NCI-H226 (cell line): ENCODE data around the gene TMEM100.

Experiments
- DNase-seq: peaks from one replicate; pipeline ENCODE4 v3.0.0-alpha.2; 2015

The TMEM100 gene

GRCh38 chr17:55742272-55743102, 19.8 kb upstream of the TMEM100 start:
- DNase-seq: no peak

GRCh38 chr17:55741356-55741700, 18.7 kb upstream of the TMEM100 start:
- no peak for DNase-seq

GRCh38 chr17:55740511-55741355, 18.1 kb upstream of the TMEM100 start:
- DNase-seq: no peak

DNA sequence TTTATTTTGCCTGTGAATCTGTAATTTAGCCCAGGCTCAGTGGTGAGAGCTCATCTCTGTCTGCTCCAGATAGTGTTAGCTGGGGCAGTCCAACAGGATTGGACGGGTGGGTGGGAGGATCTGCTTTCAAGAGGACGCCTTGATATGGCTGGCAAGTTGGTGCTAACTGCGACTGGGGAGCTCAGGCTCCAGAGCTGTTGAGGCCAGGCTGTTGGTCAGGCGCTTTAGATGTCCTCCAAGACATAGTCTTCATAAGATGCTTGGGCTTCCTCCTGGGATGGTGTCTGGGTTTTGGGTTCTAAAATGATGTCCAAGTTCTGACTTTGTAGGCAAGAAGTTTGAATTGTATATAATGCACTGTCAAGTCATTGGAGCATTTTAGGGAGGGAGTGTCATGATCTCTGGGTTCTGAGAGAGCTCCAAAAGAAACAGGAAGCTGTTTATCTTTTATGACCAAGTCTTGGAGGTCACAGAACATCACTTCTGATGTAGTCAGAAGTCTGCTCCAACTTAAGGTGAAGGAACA, 15.4 kb upstream of the TMEM100 start:
- DNase-seq: no peak

GRCh38 chr17:55735731-55736405, 13.2 kb upstream of the TMEM100 start:
- DNase-seq: peak; percentile 19

DNA sequence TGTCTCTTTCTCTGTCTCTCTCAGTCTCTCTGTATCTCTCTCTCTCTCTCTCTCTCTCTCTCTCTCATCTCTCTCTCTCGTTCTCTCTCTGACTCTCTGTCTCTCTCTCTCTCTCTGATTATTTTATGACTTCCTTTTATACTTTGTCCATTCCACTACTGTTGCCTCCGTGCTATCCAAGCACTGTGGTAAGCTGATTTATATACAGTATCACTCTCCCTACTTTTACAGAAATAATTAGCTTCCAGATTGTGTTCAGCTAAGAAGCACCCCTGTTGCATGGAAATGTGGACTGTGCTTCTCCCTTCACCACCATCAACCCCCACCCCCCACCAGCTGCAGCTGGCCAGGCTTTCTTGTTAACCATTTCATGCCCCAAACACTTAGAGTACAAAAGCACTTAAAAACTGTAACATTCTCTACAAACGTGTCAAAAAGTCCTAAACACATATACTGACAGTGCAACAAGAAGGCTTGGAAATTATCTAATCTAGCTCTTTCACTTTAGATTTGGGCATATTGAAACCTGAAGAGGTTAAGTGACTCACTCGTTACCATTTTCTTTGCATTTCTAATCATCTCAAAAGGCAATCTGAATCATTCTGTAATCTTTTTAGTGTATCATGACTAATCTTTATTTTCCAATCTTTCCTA, 11.6 kb upstream of the TMEM100 start:
- no peak for DNase-seq

DNA sequence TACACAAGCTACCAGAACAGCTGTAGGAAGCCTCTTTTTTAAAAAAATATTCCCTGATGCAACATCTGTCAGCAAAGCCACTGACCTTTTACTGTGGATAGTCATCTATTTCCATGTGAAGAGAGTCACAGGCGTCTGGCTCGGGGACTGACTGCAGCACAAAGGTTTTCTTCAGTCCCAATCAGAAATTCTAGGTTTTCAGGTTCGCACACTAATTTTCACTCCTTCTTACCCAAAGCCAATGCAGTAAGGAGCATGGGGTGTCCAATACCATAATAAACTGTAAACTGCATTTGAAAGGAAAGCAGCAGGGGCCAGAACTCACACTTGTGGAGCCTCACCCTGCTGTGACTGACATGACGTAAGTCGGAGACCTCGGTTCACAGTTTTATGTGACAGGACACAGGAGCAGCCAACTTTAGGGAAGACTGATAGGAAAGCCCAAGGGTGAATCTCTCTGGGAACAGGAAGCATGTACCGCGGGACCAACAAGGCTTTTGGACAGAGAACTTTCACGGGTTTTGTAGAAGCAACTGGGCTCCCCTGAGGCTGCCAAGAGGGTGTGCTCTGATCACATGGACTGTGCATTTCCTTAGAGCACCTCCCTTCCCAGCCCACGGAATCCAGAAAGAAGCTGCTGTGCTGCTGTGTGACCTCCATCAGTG, 9.1 kb upstream of the TMEM100 start:
- DNase-seq: no peak

DNA sequence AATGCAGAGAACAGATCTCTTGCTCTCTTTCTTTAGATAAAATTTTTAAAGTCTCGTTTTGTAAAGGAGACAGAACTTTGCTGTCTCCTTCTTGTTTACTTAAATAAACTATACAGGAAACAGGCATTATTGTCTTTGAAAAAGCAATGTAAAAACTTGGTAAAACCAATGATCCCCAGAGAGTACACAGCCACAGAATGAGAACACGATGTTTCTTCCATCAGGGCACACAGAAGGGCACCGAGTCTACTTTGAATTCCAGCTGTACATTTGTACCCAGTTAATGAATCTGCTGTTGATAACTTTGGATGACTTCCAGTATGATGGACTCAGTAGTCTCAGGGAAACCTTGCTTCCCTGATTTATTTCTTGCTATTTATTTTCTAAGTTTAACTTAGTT, 8.1 kb upstream of the TMEM100 start:
- no peak for DNase-seq

DNA sequence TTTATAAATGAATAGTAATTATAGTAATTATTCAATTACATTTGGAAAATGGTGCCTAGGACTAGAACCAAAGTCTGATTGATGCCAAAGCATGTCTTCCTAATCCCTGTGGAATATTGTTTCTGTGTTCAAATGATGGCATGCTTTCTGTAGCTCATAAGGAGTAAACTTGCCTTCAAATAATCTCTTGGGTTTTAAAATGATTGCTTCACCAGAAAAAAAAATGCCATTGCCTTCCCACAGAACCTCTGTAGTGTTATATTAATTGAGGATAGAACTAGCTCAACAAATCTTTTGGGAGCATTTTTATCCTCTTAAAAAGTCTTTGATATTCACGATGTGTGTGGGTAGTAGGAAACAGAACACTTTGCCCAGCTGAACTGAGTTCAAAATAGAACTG, 7.7 kb upstream of the TMEM100 start:
- DNase-seq: no peak

DNA sequence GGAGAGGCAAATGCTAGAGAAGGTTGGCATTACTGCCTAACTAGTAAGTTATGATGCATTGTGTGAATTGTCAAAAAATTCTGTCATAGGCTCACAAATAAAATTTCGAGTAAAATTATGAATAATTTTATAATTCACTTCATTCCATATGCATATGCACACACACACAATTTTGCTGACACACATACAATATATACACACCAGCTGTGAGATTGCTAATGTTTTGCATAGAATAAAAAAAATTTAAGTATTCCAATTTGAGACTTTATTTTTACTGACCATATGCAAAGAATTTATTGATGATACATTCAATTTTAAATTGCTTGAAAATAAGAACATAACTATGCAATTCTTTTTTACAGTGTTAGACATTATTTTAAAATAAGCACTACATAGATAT, 6.8 kb upstream of the TMEM100 start:
- DNase-seq: no peak

DNA sequence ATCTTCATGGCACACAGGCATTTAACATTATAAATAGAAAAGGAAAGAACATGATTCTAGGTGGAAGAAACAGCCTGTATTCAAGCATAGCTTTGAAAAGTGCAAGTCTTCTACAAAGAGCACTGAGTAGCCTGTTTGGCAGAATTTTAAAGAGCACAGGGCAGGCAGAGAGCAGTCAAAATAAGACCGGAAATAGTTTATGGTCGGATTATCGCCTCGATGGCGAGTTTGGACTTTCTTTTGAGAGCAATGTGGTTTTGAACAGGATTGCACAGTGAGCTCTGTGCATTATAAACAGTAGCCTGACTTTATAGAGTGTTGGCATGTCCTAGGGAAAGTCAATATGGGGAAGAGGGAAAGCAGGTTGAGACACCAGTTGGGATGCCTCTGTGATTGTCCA, 6.2 kb upstream of the TMEM100 start:
- DNase-seq: no peak

DNA sequence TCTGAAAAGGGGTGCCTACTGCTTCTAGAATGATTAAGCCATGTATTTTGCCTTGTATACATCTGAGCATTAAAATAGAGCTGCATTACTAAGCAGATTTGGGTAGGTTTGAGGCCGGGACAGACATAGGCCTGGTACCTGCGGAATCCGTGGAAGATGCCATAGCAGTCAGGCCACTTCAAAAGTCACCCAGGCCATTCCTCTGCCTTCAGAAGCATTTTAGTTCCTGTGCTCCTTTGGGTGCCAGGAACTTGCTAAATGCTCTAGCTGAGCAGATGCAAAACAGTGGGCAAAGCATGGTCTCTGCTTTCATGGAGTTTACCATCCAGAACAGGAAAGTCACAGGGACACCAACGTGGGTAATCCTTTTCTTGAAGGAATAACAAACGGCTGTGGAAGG, 5.7 kb upstream of the TMEM100 start:
- no peak for DNase-seq

GRCh38 chr17:55727920-55728319, 5.3 kb upstream of the TMEM100 start:
- DNase-seq: no peak

DNA sequence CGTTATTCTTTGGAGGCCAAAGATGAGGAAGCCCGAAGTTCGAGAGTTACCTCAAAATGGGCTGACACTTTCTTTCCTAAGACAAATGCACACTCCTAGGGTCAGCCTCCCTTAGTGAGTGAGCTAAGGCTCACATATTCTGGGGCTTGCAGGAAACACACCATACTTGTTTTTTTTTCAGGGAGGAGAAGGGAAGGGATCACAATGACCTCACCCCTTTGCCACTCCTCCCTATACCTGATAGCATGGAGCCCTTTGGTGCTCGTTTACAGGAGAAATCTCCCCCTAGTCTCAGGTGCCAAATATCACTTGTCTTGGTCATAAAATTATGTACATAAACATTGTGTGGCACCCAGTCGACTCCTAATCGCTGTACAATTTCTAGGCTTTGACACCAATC, 4.6 kb upstream of the TMEM100 start:
- no peak for DNase-seq

- DNase-seq: peak; percentile 56
Observed at GRCh38 chr17:55726440-55726839, 3.8 kb upstream of the TMEM100 start.

DNA sequence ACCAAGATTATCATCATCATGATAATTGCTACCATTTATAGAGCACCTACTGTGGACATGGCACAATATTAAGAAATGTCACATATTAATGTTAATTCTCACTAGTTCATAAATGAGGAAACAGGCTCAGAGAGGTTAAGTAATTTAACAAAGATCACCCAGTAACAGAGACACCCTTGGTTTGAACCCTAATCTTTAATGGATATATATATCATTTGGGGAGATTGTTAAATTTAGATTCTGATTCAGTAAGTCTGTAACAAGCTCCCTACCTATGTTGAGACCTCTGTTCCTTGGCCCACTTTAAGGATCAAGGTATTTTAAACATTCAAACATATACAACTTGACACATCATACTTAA, 804 bp upstream of the TMEM100 start:
- no peak for DNase-seq

GRCh38 chr17:55722016-55722736, 488 bp downstream of the TMEM100 start:
- no peak for DNase-seq

- DNase-seq: no peak
Observed at GRCh38 chr17:55720919-55721836, 1.5 kb downstream of the TMEM100 start.

DNA sequence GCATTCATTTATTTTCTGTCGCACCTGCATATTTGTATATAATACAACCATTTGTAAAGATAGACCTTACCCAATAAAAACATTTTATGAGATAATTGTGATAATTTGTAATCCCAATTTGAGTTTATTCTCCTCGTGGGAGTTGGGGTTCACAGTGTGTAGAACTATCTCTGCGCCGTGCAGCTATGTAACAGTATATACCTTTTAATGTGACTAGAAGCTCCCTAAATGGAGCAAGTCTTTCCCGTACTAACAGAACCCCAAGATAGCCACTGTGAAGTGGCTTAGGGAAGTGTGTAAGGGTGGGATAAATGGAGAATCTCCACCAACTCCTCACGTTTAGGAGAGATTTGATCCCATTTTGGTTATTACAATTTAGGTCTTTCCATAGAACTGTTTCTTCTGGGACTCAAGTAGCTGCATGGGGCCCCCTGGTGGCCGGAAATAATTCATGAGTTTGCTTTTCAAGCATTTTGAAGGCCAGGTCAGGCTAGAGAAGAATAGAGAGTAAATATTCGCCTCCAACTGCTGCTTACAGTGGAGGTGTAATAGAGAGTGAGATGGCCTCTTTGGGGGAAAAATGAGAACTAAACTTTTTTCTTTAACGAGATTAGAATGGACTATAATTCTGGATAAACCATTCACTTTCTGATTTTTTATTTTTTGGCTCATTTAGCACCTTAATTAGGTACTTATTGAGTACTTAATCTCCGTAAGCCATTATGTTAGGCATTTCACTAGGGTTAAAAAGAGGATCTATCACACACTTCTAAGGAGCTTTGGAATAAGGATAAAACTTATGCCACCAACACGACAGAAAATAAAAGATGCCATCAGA, 4.5 kb downstream of the TMEM100 start:
- peak; percentile 7 for DNase-seq

- no peak for DNase-seq
Observed at GRCh38 chr17:55717432-55717831, 5.2 kb downstream of the TMEM100 start.
